GM21723 (cell line): Measurements from ENCODE around the gene LYZL1.
"Not testable (repeated sequence)": the region's sequence is repeated elsewhere in the genome, so short reads cannot be mapped to it uniquely, and the experiment has no call there.

Experiments
- ATAC-seq: cut with Tn5 transposase; IDR thresholded peaks from one replicate; pipeline ENCODE4 v1.9.1; 2021; ENCODE audit warnings: mild to moderate bottlenecking, moderate library complexity; ENCODE audit not compliant: unreplicated experiment

LYZL1 gene

DNA sequence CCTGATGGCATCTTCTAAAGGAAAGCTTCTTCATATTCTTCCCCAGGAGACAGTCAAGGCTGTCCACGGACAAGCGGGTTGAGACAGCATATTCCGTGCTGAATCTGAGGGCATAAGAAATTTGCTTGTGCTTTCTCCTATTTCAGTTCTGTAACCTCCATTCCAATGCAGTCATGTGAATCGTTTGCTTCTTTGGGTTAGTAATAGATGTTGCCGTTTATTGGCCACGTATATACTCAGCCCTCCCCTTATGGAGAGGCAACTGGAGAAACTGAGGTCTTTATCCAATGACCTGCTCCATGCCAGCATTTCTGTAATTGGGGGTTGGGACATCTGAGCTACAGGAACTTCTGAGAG is 38.9 kb downstream of the LYZL1 start:
- ATAC-seq, result no peak

DNA sequence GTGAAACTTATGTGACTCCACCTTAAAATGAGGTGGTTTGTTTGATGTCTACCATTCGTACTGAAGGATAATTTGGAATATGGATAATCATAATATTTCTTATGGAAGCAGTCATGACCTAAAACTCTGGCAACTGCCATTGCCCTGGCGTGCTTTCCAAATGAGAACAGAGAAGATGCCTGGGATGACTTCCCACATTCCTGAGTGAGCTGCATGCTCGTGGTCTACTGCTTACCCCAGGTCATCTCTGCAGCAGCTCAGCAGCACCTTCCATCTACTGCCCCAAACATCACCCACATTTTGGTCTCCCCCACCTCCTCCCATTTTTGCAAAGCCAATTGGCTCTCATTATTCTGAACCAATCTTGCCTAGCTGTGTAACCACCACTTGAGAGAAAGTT is 40.1 kb downstream of the LYZL1 start:
- ATAC-seq, result no peak

DNA sequence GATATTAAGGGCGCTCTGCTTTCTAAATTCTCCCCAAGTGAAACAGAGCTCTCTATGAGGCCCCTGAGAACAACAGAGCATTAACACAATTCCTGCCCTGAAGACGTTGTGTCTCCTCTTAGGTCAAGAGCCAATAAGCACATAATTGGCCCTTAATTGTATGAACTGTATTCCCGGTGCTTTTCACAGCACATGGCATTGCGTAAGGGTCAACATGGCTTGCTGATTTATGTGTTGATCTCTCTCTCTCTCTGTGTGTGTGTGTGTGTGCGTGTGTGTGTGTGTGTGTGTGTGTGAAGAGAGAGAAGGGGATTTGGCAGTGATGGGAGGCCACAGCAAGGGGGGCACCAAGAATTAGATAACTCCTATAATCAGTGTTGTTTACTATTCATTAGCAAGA is 40.5 kb downstream of the LYZL1 start:
- no peak for ATAC-seq

DNA sequence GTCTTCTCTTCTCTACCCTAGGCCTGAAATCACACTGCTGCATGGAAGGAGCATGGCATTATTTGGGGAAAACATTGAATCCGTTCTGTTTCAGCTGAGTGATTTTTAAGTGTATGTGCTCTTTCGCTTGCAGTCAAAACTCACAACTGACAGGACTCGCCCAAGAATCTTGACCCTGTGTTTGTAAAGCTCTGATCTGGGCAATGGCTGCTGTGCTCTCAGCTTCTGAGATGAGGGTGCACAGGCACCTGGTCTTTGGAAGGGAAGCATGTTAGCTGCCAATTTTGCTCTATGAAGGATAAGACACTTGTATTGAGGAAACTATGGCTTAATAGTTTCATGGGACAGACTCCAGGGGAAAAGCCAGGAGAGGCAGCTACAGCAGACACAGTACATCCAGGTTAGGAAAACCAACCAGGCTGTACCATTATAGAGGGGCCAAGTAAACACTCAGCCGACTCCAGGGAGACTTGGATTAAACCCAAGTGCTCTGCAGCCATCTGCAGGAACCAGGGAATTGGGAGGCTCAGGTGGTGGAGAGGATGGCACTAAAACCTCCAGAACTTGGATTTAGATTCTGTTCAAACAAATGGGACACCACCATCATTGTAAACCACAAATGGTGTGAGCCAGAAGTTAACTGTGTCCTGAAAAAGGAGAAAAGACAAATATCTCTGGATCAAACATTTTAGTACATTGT is 43.3 kb downstream of the LYZL1 start:
- ATAC-seq, result no peak

DNA sequence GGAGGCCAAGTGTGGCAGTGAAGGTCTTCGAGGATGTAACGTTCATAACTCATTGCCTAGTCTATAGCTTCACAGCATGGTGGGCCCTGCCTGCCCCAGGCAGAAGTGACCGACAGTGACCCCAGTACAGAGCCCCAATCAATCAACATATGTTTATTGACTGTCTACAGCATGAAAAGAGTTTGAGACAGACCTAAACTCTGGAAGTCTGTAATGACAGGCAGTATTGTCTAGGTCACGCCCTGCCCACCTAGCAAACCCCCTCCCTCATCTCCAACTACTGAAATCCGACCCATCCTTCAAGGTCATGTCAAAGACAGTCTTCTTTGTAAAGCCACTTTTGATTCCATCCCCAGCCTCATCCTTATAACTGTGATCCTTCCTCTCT is 43.9 kb downstream of the LYZL1 start:
- ATAC-seq, result no peak

DNA sequence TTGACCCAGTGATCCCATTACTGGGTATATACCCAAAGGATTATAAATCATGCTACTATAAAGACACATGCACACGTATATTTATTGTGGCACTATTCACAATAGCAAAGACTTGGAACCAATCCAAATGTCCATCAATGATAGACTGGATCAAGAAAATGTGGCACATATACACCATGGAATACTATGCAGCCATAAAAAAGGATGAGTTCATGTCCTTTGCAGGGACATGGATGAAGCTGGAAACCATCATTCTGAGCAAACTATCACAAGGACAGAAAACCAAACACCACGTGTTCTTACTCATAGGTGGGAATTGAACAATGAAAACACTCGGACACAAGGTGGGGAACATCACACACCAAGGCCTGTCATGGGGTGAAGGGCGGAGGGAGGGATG is 48.7 kb downstream of the LYZL1 start:
- ATAC-seq, result not testable (repeated sequence)

DNA sequence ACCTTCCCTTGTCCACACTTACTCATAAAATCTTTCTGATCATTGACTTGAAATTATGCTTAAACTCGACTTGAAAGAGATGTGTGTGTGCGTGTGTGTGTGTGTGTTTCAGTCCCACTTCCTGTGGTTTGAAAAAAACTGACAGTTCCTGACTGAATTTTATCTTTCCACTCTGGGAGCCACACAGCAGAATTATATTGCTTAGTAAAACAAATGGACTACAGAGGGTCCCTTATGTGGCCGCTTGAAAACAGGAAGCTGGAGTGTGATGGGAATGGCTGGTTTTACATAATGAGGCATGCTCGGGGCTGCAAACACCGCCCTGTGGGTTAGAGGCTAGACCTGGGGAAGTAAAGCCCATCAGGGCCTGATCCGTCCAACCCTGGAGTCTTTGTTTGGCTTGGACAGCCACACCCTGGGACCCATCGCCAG is 54.8 kb downstream of the LYZL1 start:
- no peak for ATAC-seq

DNA sequence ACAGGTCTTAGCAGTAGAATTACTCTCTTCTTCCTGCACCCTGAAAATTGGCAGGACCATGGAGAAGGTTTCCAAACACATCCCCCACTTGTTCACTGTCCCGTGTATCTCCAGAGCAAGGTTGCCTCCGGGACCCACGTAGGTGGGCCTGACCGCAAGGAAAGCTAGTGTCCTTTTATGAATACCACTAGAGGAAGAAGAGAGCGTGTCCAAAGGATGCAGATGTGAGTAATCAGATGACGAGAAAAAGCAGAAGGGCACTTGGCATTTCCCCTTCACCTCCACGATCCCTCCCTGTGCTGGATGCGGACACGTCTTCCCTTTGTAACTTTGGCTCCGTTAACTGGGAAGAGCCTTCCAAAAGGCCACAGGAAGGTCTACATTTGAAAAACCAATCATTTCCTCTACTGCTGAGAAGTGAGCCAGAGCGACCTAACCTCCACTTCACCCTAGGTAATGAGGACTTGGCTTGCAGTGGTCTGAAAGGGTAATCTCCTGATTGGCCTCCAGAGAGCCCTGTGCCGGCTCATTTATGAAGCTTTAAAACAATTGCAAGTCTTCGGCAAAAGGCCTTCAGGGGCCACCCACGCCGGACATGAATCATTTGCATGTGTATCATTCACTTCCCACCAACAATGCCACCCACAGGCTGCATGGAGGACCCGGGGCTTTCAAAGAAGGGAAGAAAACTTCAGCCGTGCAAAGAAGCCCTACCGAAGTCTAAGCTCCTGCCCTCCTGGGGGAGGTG is 55.4 kb downstream of the LYZL1 start:
- ATAC-seq, result no peak

DNA sequence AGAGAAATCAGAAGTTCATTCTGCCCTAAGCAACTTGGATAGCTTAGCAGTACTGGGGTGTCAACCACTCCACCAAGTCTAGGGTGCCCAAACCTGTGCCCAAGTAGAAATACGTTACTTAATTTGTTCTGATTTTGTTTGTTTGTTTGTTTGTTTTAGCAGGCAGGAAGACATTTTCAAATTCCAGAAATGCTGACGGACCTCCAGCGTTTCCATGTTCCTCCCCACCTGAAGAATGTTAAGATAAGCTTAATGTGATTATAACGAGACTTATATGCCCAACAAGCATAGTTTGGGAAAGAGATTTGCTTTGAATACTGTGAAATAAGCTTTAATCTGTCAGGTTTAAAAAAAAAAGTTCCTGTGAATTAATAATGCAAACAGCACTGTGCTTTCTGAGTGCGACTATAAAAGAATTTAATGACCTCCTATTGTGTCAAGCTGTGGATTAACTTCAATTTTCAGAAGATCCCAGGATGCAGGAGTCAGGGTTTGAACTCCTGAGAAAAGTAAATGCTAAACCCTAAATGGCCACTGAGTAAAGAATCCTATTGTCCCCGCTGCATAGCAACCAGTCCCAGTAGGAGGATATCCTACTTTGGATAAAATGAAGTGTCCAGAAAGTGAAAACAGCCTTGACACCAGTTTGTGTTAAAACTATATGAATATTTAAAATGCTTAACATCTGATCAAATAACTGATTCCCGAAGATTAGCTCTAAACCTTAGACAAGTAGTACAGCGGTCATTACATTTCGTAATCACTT is 56.5 kb downstream of the LYZL1 start:
- ATAC-seq, result no peak

DNA sequence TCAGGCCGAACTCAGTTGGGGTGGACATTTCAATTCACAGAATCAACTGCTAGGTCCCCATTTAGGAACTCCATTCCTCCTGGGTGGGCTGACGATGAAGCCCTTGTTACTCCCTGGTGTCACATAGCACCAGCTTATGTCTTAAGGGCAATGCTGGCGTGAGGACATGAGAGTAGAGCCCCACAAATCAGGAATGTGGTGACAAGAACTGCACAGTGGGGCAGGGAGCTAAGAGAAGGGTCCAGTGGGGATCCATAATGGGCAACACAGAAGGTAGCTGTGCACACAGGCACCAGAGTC is 57.0 kb downstream of the LYZL1 start:
- no peak for ATAC-seq

DNA sequence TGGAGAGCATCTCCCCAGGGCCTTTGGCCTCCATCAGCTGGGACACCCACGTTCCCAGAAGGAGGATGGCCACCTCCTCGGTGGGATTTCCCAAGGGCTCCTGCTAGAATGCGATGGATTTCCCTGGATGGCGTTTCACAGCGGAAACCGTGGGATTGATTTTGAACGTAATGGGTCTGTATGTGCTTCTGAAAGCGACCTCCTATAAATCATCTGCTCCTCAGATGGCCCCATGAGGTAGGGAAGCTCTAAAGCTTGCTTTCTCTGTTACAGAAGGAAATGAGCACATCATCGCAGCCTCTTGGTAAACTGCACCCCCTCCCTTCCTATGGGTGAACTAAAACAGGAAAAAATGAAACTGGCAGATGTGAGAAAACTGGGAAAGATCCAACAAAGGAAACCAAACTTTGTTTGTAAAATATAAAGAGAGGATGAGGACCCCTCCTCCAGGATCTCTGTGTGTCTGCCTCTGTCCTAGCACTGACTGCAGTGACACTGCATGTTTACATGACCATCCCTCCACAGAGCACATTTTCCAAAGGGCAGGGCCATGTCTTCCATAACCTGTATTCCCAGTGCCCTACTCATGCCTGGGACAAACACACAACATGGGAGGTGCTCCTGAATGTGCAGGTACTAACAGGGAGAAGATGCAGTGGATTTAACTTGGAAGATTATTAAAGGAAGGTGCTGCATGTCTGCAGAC is 57.6 kb downstream of the LYZL1 start:
- ATAC-seq, result no peak

DNA sequence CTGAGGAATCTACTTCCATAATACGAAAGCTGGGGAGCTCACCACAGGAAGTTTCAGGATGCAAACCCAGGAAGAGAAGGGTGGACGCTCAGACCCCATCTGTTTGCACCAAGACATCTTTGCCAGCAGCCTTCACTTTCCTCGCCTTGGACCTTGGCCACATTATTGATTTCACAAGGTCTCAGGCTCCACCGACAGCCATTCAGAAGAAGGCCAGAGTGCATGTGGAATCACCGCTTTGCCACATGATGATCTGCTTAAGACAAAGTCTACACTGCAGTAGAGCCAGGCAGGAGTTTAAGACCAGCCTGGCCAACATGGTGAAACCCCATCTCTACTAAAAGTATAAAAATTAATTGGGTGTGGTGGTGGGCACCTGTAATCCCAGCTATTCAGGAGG is 60.0 kb downstream of the LYZL1 start:
- no peak for ATAC-seq

DNA sequence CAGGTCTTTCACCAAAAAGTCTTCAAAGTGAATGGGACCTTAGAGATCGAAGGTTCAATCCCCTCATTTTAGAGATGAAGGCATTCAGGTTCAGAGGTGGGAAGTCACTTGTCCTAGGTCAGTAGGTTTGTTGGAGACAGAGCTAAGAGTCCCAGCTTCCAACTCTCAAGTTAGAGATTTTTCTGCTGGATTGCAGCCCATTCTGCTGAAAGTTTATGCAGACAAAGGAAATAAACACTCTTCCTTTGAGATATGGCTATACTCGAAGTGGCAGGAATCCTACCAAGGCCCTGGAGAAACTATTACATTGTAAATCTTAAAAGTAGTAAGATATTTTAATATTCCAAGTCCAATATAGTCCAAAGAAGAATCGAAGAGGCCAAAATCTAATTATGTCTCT is 64.4 kb downstream of the LYZL1 start:
- no peak for ATAC-seq

DNA sequence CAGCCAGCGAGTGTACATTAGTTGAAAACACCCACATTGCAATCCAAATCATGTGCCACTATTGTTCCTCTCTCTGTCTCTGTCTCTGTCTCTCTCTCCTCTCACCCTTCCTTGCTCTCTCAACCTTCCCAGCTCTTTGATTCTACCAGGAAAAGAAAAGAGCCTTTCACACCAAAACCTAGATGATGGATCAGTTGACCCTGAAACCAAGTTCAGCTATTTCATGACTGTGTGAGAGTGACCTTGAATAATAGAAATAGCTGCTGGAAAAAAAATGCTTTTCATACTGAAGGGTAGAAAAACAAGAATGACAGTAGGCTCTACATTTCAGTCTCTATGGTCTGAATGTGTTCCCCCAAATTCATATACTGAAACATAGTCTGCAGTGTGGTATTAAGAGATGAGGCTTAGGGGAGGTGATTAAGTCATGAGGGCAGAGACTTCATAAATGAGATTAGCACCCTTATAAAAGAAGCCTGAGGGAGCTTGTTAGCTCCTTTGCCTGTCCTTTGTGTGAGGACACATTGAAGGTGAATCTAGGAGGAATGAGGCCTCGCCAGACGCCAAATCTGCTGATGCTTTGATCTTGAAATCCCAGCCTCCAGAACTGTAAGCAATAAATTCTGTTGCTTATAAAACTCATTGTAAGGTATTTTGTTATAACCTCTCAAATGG is 65.2 kb downstream of the LYZL1 start:
- ATAC-seq, result no peak

DNA sequence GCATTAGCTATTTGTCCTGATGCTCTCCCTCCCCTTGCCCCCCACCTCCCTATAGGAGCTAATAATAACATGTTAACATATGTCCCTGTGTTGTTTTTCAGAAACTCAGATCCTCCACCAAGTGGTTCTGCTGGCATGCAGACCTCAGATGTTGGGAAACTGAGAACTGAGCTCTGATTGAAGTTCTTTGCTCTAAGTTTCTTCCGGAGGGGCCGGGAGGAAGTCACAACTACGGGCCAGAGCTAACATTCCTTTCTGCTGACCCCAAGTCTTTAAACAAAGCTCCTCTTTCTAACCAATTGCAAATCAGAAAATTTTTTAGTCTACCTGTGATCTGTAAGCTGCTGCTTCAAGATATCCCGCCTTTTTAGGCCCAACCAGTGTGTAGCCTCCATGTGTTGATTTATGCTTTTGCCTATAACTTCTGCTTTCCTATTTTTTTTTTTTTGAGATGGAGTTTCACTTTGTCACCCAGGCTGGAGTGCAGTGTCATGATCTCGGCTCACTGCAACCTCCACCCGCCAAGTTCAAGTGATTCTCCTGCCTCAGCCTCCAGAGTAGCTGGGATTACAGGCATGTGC is 66.6 kb downstream of the LYZL1 start:
- no peak for ATAC-seq

DNA sequence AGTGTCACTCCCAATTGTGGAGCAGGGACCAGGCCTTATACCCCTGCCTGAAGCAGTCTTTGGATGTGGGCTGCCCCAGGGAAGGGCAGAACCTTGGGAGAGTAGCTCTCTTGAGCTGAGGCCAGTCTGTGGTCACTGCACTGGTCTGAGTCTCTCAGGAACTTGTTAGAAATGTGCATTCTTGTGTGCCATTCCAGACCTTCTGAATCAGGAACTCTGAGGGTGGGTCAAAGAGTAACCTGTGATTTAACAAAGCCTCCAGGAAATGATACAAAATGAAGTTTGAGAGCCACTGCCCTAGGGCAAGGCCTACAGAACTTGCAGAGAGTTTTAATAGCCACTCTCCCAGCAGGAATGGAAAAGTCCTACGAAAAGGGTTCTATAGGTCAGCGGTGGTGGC is 68.1 kb downstream of the LYZL1 start:
- ATAC-seq, result no peak

DNA sequence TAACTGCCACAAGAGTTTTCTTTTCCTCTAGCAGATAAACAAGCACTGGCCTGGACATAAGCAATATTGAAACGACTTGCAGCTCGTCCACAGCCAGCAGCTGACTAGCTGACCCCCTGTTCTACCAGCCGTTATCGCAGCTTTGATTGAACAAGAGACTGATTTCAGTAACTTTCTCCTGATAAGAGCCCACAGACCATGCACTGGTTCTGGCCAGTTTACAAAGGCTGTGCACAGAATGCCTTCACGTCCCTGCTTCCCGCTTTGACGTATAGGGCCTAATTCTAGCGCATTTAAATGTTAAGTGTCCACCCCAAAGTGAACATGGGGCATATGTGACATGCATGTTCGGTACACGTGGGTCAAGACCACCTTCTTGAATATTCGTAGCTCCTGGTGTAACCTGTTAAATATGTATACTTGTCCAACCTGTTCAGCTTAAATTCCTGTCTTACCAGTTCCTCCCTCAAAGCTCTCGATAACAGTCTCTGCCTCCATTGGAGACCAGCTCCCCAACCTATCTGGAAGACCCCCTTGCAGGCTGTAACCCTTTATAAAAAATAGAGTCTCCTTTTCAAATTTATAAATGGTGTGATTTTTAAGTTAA is 69.2 kb downstream of the LYZL1 start:
- no peak for ATAC-seq

DNA sequence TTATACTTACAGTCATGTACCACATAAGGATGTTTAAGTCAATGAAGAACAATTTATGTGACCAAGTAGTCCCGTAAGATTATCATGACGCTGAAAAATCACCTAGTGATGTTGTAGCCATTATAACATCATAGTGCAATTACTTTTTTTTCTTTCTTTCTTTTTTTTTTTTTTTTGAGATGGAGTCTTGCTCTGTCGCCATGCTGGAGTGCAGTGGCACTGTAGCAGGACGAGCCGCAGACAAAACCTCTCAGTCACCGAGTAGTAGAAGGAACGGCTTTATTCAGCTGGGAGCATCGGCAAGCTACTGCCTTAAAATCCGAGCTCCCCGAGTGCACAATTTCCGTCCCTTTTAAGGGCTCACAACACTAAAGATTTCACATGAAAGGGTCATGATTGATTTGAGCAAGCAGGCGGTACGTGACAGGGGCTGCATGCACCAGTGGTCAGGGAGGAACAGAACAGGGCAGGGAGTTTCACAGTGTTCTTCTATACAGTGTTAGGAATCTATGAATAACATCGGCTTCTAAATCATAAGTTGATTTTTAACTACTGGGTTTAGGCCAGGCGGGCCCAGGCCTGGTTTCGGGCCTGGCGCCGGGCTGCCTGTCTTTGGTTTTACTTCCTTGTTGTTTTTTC is 71.5 kb downstream of the LYZL1 start:
- ATAC-seq, result not testable (repeated sequence)
